ENCODE data around the gene ACSS1.

ACSS1 gene

DNA sequence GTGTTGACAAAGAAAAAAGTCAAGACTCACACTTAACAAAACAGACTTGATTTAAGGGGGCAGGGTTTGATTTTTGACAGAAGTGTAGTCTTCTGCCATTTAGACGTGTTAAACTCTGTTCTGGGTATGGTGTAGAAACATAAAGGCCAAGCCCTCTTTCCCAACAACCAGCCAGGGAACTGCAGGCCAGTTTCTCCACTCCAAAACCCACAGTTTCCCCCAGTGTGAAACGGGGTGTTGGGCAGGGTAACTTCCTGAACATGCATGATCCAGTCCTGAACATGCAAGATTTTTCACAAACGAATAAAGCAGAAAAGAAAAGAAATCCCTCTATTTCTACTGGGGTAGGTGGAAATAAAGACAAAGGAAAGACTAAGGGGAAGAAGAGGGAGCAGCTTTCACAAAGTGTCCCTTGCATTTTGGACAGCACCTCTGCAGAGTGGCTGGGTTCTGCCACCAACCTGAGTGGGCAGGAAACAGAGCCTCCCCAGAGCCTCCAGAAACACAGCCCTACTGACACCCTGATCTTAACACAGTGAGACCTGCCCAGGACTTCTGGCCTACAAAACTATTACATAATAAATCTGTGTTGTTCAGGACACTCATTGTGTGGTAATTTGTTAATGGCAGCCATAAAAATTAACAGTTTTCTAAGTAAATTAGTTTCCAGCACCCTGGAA, 72.8 kb downstream of the ACSS1 start:
- no peak overlapping the region; the same call in 1 of the 2 replicates for H3K27ac ChIP-seq
- TF ChIP-seq, protein P1, sequence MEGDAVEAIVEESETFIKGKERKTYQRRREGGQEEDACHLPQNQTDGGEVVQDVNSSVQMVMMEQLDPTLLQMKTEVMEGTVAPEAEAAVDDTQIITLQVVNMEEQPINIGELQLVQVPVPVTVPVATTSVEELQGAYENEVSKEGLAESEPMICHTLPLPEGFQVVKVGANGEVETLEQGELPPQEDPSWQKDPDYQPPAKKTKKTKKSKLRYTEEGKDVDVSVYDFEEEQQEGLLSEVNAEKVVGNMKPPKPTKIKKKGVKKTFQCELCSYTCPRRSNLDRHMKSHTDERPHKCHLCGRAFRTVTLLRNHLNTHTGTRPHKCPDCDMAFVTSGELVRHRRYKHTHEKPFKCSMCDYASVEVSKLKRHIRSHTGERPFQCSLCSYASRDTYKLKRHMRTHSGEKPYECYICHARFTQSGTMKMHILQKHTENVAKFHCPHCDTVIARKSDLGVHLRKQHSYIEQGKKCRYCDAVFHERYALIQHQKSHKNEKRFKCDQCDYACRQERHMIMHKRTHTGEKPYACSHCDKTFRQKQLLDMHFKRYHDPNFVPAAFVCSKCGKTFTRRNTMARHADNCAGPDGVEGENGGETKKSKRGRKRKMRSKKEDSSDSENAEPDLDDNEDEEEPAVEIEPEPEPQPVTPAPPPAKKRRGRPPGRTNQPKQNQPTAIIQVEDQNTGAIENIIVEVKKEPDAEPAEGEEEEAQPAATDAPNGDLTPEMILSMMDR (conservative IDR thresholded peaks at IDR 0.05), result no peak
- no peak for TF ChIP-seq ZFX (IDR thresholded peaks at IDR 0.05)

DNA sequence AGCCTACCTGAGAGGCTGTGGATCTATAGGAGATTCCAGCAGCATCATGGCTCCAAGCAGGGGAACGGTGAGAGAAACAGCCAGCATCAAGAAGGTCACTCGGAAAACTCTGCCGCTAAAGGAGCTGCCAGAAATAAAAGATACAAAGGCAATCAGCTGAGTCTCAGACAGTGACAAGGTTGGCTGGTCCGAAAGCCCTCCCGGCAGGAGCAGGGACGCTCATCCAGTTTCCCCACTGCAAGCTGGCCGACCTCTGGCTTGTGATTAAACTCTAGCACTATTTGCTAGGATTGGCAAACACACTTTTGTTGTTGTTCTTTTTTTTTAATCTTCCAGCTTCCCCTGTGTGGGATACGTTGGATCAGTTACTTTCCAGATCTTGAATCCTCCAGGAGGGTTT, 74.0 kb downstream of the ACSS1 start:
- no peak for TF ChIP-seq ZFX (IDR thresholded peaks at IDR 0.05)
- TF ChIP-seq, protein P1 (conservative IDR thresholded peaks at IDR 0.05), result no peak
- H3K27ac ChIP-seq, result no peak overlapping the region

DNA sequence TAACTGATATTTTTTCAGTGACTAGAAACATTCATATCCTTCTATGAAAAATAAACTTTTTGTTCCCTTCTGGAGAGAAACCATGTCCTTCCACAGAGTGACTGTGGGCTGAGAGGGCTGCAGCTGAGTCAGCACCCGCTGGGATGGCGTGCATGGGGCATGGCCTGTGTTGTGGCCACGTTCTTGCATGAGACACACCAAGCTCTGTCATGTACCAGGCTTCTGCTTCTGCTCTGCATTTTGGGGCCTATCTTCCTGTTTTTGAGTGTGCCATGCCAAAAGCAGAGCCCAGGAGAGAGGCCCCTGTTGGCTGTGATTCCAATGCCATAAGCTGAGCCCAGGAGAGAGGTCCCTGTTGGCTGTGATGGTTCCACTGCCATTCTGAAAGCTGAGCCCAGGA, 76.1 kb downstream of the ACSS1 start:
- H3K27ac ChIP-seq, result no peak overlapping the region
- TF ChIP-seq, protein P1 (conservative IDR thresholded peaks at IDR 0.05), result no peak
- TF ChIP-seq ZFX (IDR thresholded peaks at IDR 0.05), result no peak

DNA sequence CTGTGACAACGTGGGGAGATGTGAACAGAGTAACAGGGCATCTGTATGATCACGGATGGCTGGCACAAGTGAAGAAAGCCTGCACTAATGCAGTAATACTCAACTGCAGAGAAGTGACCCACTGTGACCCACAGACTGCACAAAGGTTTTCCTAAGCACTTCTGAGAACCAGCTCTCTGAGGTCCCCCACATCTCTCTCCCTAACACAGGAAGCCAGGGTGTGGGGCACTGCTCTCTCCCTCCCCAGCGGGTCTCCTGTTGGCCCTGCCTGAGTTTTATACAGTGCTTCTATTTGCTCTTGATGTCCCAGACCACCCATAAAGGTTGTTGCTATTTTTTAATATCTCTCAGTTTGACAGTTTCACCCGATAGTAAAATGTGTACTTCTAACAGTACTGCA, 76.7 kb downstream of the ACSS1 start:
- TF ChIP-seq ZFX (IDR thresholded peaks at IDR 0.05), result no peak
- TF ChIP-seq, protein P1 (conservative IDR thresholded peaks at IDR 0.05), result no peak
- no peak overlapping the region for H3K27ac ChIP-seq

DNA sequence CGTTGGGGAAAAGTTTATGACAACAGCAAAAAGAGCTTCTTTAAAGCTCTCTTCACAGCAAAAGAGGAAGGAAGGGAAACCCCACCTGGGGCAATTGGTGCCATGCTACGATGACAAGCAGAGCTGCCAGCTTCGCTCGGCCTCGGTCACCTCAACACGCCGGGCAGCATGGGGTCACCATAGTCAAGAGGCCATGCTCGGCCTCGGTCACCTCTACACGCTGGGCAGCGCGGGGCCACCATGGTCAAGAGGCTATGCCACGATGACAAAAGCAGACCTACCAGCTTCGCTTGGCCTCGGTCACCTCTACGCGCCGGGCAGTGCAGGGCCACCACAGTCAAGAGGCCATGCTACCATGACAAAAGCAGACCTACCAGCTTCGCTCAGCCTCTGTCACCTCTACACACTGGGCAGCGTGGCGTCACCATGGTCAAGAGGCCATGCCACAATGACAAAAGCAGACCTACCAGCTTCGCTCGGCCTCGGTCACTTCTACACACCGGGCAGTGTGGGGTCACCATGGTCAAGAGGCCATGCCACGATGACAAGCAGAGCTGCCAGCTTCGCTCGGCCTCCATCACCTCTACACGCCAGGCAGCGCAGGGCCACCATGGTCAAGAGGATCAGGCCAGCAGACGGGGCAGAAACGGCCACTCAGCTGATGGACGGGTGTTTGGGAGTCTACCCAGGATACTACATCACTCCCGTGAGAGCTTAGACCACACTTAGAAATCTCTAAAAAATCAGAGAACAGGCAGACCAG, 77.5 kb downstream of the ACSS1 start:
- TF ChIP-seq ZFX (IDR thresholded peaks at IDR 0.05), result no peak
- TF ChIP-seq, protein P1 (conservative IDR thresholded peaks at IDR 0.05), result no peak
- H3K27ac ChIP-seq, result no peak overlapping the region

DNA sequence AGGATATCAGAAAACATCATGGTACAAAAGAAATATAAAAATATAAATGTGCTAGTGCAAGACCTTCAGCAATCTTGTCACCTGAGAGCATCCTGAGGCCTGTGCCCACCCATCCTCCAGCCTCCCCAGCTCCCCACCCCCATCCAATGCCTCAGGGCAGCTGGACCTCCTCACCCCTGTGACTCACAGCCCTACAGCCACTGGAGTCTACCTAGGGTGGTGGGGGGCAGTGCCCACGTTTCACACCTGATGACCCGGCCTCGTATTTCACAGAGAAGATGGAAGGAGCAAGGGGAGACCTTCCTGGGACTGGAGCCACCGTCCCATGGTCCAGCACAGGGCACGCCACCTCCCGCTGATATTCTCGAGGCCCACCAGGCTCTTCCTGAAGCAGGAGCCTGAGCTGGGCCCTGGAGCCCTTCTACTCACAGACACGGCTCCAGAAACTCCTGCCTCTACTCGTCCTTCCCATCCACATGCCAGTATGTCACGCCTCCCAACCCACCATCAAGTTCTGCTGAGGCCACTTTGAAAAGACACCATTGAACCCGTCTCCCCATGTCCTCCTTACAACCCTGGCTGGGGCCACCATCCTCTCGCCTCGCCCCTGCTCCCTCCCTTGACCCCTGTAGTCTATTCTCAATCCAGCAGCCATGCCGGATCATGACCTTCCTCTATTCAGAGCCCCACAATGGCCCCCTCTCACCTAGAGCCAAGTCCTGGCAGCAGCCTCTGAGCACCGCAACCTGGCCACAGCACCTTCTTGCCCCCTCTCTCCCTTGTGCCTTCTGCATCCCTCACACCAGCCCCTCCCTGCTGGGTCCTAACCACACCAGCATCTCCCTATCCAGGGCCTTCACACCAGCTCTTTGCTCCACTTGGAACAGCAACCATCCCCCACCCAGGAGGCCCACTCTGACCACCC, 78.6 kb downstream of the ACSS1 start:
- TF ChIP-seq, protein P1 (conservative IDR thresholded peaks at IDR 0.05), result no peak
- no peak for TF ChIP-seq ZFX (IDR thresholded peaks at IDR 0.05)
- H3K27ac ChIP-seq, result no peak overlapping the region
